ENCODE measurements around the gene MRPS12.

DNA sequence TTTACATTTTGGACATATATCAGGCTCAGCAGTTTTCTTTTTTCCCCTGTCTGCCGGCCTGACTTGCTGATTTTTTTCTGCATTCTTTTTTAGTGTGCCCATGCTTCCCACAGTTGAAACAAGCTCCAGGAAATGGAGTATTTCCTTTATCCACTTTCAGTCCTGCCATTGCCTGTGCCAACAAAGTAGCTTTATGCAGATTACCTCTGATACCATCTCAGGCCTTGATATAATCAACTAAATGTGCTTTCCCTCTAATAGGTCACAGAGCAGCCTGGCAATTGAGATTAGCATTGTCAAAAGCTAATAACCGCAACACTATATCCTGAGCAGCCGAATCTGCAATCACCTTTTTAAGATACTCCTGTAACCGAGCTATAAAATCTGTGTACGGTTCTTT, 9.2 kb downstream of the MRPS12 start:
- TF ChIP-seq, protein P1, sequence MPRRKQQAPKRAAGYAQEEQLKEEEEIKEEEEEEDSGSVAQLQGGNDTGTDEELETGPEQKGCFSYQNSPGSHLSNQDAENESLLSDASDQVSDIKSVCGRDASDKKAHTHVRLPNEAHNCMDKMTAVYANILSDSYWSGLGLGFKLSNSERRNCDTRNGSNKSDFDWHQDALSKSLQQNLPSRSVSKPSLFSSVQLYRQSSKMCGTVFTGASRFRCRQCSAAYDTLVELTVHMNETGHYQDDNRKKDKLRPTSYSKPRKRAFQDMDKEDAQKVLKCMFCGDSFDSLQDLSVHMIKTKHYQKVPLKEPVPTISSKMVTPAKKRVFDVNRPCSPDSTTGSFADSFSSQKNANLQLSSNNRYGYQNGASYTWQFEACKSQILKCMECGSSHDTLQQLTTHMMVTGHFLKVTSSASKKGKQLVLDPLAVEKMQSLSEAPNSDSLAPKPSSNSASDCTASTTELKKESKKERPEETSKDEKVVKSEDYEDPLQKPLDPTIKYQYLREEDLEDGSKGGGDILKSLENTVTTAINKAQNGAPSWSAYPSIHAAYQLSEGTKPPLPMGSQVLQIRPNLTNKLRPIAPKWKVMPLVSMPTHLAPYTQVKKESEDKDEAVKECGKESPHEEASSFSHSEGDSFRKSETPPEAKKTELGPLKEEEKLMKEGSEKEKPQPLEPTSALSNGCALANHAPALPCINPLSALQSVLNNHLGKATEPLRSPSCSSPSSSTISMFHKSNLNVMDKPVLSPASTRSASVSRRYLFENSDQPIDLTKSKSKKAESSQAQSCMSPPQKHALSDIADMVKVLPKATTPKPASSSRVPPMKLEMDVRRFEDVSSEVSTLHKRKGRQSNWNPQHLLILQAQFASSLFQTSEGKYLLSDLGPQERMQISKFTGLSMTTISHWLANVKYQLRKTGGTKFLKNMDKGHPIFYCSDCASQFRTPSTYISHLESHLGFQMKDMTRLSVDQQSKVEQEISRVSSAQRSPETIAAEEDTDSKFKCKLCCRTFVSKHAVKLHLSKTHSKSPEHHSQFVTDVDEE (CRISPR knock-in tag; IDR thresholded peaks at IDR 0.05) = no peak
- TF ChIP-seq, protein P2, sequence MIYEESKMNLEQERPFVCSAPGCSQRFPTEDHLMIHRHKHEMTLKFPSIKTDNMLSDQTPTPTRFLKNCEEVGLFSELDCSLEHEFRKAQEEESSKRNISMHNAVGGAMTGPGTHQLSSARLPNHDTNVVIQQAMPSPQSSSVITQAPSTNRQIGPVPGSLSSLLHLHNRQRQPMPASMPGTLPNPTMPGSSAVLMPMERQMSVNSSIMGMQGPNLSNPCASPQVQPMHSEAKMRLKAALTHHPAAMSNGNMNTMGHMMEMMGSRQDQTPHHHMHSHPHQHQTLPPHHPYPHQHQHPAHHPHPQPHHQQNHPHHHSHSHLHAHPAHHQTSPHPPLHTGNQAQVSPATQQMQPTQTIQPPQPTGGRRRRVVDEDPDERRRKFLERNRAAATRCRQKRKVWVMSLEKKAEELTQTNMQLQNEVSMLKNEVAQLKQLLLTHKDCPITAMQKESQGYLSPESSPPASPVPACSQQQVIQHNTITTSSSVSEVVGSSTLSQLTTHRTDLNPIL (CRISPR knock-in tag; IDR thresholded peaks at IDR 0.05; ENCODE audit: low read depth) = no peak
- TF ChIP-seq BACH2 (CRISPR knock-in tag; IDR thresholded peaks at IDR 0.05; ENCODE audit: borderline replicate concordance) (no peak), ISL1 (CRISPR knock-in tag; IDR thresholded peaks at IDR 0.05) (no peak), ESRRG (CRISPR knock-in tag; IDR thresholded peaks at IDR 0.05) (no peak), GLIS3 (CRISPR knock-in tag; IDR thresholded peaks at IDR 0.05) (no peak), RARB (CRISPR knock-in tag; IDR thresholded peaks at IDR 0.05) (no peak), ZFP3 (CRISPR knock-in tag; IDR thresholded peaks at IDR 0.05) (no peak), ZFP30 (CRISPR knock-in tag; IDR thresholded peaks at IDR 0.05) (no peak), ZNF8 (CRISPR knock-in tag; IDR thresholded peaks at IDR 0.05) (no peak), OSR1 (CRISPR knock-in tag; IDR thresholded peaks at IDR 0.05) (no peak), ARNTL (CRISPR knock-in tag; IDR thresholded peaks at IDR 0.05; ENCODE audit: borderline replicate concordance, low read depth) (no peak)
- TF ChIP-seq, protein P3, sequence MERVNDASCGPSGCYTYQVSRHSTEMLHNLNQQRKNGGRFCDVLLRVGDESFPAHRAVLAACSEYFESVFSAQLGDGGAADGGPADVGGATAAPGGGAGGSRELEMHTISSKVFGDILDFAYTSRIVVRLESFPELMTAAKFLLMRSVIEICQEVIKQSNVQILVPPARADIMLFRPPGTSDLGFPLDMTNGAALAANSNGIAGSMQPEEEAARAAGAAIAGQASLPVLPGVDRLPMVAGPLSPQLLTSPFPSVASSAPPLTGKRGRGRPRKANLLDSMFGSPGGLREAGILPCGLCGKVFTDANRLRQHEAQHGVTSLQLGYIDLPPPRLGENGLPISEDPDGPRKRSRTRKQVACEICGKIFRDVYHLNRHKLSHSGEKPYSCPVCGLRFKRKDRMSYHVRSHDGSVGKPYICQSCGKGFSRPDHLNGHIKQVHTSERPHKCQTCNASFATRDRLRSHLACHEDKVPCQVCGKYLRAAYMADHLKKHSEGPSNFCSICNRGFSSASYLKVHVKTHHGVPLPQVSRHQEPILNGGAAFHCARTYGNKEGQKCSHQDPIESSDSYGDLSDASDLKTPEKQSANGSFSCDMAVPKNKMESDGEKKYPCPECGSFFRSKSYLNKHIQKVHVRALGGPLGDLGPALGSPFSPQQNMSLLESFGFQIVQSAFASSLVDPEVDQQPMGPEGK (CRISPR knock-in tag; IDR thresholded peaks at IDR 0.05; ENCODE audit: borderline replicate concordance) = no peak
- TF ChIP-seq, protein P4, sequence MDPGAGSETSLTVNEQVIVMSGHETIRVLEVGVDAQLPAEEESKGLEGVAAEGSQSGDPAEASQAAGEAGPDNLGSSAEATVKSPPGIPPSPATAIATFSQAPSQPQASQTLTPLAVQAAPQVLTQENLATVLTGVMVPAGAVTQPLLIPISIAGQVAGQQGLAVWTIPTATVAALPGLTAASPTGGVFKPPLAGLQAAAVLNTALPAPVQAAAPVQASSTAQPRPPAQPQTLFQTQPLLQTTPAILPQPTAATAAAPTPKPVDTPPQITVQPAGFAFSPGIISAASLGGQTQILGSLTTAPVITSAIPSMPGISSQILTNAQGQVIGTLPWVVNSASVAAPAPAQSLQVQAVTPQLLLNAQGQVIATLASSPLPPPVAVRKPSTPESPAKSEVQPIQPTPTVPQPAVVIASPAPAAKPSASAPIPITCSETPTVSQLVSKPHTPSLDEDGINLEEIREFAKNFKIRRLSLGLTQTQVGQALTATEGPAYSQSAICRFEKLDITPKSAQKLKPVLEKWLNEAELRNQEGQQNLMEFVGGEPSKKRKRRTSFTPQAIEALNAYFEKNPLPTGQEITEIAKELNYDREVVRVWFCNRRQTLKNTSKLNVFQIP (CRISPR knock-in tag; IDR thresholded peaks at IDR 0.05; ENCODE audit: borderline replicate concordance, low read depth) = no peak

Data from SK-N-SH treated with all-trans-retinoic acid at 6 μM for 48 hours (cell line).